ENCODE data around the gene KCNJ5. TPM values are rescaled to one million over a fixed set of nuclear protein-coding genes. Genes with fewer than 3 reads are reported as not detected.

Gene KCNJ5
- total and polyA plus RNA-seq, 10 of the 15 experiments (the other 5 are each of a cell fraction or from before 2014, with no cell fraction given), result 0.03 TPM; not detected in 8

GRCh38 chr11:128876133-128876650 is 15.0 kb upstream of the KCNJ5 start:
- TF ChIP-seq MTA3 (IDR thresholded peaks at IDR 0.05; ENCODE audit: borderline replicate concordance, low read length) (no peak), ZNF384 (IDR thresholded peaks at IDR 0.05; ENCODE audit: borderline replicate concordance, low read depth, low read length) (no peak), YBX1 (IDR thresholded peaks at IDR 0.05) (no peak), MTA2 (IDR thresholded peaks at IDR 0.05; ENCODE audit: low read depth) (no peak), SPI1 (IDR thresholded peaks at IDR 0.05; ENCODE audit: borderline replicate concordance, insufficient read depth, low read depth, low read length) (no peak), MYC (IDR thresholded peaks at IDR 0.05; ENCODE audit: insufficient read depth, insufficient read length, insufficient replicate concordance, low read length, severe bottlenecking) (no peak), STAT1 (conservative IDR thresholded peaks at IDR 0.05) (no peak), SRF (IDR thresholded peaks at IDR 0.05; ENCODE audit: low read depth in 2 of 2, low read length in 2 of 2) (no peak), EZH2 (IDR thresholded peaks at IDR 0.05; ENCODE audit: borderline replicate concordance, control insufficient read depth, low read depth, low read length) (no peak), E4F1 (IDR thresholded peaks at IDR 0.05; ENCODE audit: borderline replicate concordance, partially characterized antibody) (no peak), ZNF592 (IDR thresholded peaks at IDR 0.05) (no peak)
- TF ChIP-seq, protein P1, sequence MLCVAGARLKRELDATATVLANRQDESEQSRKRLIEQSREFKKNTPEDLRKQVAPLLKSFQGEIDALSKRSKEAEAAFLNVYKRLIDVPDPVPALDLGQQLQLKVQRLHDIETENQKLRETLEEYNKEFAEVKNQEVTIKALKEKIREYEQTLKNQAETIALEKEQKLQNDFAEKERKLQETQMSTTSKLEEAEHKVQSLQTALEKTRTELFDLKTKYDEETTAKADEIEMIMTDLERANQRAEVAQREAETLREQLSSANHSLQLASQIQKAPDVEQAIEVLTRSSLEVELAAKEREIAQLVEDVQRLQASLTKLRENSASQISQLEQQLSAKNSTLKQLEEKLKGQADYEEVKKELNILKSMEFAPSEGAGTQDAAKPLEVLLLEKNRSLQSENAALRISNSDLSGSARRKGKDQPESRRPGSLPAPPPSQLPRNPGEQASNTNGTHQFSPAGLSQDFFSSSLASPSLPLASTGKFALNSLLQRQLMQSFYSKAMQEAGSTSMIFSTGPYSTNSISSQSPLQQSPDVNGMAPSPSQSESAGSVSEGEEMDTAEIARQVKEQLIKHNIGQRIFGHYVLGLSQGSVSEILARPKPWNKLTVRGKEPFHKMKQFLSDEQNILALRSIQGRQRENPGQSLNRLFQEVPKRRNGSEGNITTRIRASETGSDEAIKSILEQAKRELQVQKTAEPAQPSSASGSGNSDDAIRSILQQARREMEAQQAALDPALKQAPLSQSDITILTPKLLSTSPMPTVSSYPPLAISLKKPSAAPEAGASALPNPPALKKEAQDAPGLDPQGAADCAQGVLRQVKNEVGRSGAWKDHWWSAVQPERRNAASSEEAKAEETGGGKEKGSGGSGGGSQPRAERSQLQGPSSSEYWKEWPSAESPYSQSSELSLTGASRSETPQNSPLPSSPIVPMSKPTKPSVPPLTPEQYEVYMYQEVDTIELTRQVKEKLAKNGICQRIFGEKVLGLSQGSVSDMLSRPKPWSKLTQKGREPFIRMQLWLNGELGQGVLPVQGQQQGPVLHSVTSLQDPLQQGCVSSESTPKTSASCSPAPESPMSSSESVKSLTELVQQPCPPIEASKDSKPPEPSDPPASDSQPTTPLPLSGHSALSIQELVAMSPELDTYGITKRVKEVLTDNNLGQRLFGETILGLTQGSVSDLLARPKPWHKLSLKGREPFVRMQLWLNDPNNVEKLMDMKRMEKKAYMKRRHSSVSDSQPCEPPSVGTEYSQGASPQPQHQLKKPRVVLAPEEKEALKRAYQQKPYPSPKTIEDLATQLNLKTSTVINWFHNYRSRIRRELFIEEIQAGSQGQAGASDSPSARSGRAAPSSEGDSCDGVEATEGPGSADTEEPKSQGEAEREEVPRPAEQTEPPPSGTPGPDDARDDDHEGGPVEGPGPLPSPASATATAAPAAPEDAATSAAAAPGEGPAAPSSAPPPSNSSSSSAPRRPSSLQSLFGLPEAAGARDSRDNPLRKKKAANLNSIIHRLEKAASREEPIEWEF (IDR thresholded peaks at IDR 0.05; ENCODE audit: insufficient replicate concordance, low read depth, low read length), result no peak
- no peak for FAIRE-seq
- no peaks in the 10 kb centered on the region for H4K20me1 ChIP-seq (ENCODE audit: control insufficient read depth, insufficient read depth)
- H3K4me3 ChIP-seq, result no peak overlapping the region
- intact Hi-C loops (cut with micrococcal nuclease; ENCODE audit: unreplicated experiment) (no loop called here), in situ Hi-C loops (cut with MboI) (no loop called here)
- no peak overlapping the region for H3K27ac ChIP-seq (ENCODE audit: control insufficient read depth, insufficient read depth)
- H3K4me2 ChIP-seq (ENCODE audit: control insufficient read depth, insufficient read depth), result no peak overlapping the region
- H3K9me3 ChIP-seq (replicated peaks; ENCODE audit: control insufficient read depth, insufficient read depth, low read length), result no peaks in the 10 kb centered on the region
- BruUV-seq (replicated peaks), result no TSS peak
- H3K4me1 ChIP-seq (ENCODE audit: control insufficient read depth, insufficient read depth, low read length), result no peaks in the 10 kb centered on the region
- DNase-seq (ENCODE audit: low read depth, low spot score), result no peak
- WGBS (ENCODE audit: insufficient coverage, insufficient replicate concordance, low lambda C conversion rate, missing lambda C conversion rate), result 52% methylated on average over 22 of the region's 22 CpGs
- ATAC-seq, result no peak
- H3K36me3 ChIP-seq (ENCODE audit: control insufficient read depth in 2 of 2, insufficient read depth in 2 of 2, low read length in 1 of 2), result no peaks in the 10 kb centered on the region
- ChIA-PET CTCF (interaction anchor here (0.6 to 1.5 kb wide), 3 partner anchors 10 to 856 kb away, joined by 3 read pairs; no protein-coding TSS in a partner anchor), SMC1A (ENCODE audit: uncharacterized antibody, unreplicated experiment) (no interaction called here), POLR2A (no interaction called here), RAD21 (ENCODE audit: unreplicated experiment) (no interaction called here)
- H3K27me3 ChIP-seq (replicated peaks in 1 of 2; ENCODE audit: control insufficient read depth in 2 of 2, insufficient read depth in 2 of 2, low read length in 1 of 2), result peaks cover 8% of the 10 kb centered on the region in 2 experiments
- no peak overlapping the region for H3K9ac ChIP-seq (ENCODE audit: control insufficient read depth, insufficient read depth, low read length)
- H3K79me2 ChIP-seq (ENCODE audit: control insufficient read depth, insufficient read depth, low read length), result no peaks in the 10 kb centered on the region
- H2AFZ ChIP-seq (ENCODE audit: control insufficient read depth, low read depth, low read length), result no peak overlapping the region
